SU-DHL-6 (cell line): ENCODE results near the gene MREG.

Source experiments
- CTCF ChIP-seq: fragments of 200-600 bp; sonication (generic); IDR thresholded peaks from one replicate; pipeline ENCODE4 v1.5.1; 2017; ENCODE audit warnings: antibody characterized with exemption, mild to moderate bottlenecking, low read length, moderate library complexity; ENCODE audit not compliant: insufficient read depth, poor library complexity, severe bottlenecking
- EZH2phosphoT487 ChIP-seq: fragments of 200-600 bp; sonication (generic), shearing (Covaris generic); conservative IDR thresholded peaks from 2 replicates; pipeline ENCODE4 v1.6.1; 2018; ENCODE audit warnings: mild to moderate bottlenecking, antibody characterized with exemption, low read length, moderate library complexity, mixed read lengths

DNA sequence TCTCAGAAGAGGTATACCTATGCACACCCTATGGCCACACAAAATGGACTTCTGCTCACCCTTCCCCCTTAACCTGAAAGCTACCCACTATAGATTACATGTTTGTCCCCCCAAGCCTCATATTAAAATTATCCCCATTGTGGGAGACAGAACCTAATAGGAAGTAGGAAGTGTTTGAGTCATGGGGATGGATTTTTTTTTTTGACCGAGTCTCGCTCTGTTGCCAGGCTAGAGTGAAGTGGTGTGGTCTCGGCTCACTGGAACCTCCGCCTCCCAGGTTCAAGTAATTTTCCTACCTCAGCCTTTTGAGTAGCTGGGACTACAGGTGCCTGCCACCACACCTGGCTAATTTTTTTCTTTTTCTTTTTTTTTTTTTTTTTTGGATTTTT, 98.6 kb downstream of the MREG start:
- no peak for TF ChIP-seq CTCF
- no peak for TF ChIP-seq EZH2phosphoT487
